Thyroid gland (tissue), 4 donors: ENCODE measurements around the gene ARRDC2.

ENCODE experiments used
- POLR2A ChIP-seq, 2 donors: fragments of 450-650 bp; IDR thresholded peaks; one replicate each; pipeline ENCODE4 v1.6.1; 2017; ENCODE audit warnings: antibody characterized with exemption in 2 of 2, mild to moderate bottlenecking in 2 of 2, moderate library complexity in 1 of 2
- TF ChIP-seq, protein P1 (sequence below), 6 experiments: fragments of 200-600 bp in 3 of 6; fragments of 450-650 bp in 3 of 6; sonication (generic) in 3 of 6; IDR thresholded peaks; one replicate each; pipeline ENCODE4 v1.5.1; 2016 to 2019; ENCODE audit warnings: antibody characterized with exemption in 6 of 6, mild to moderate bottlenecking in 2 of 6, inconsistent platforms in 1 of 6, moderate library complexity in 1 of 6

- TF ChIP-seq, protein P1, sequence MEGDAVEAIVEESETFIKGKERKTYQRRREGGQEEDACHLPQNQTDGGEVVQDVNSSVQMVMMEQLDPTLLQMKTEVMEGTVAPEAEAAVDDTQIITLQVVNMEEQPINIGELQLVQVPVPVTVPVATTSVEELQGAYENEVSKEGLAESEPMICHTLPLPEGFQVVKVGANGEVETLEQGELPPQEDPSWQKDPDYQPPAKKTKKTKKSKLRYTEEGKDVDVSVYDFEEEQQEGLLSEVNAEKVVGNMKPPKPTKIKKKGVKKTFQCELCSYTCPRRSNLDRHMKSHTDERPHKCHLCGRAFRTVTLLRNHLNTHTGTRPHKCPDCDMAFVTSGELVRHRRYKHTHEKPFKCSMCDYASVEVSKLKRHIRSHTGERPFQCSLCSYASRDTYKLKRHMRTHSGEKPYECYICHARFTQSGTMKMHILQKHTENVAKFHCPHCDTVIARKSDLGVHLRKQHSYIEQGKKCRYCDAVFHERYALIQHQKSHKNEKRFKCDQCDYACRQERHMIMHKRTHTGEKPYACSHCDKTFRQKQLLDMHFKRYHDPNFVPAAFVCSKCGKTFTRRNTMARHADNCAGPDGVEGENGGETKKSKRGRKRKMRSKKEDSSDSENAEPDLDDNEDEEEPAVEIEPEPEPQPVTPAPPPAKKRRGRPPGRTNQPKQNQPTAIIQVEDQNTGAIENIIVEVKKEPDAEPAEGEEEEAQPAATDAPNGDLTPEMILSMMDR (IDR thresholded peaks at IDR 0.05) = peak in 2 of 6 experiments; percentile 4 to 8
- no peak for TF ChIP-seq POLR2A (IDR thresholded peaks at IDR 0.05)
These were observed 12.5 kb downstream of the ARRDC2 start for GRCh38 chr19:18020212-18021085.
